Measurements from ENCODE around the gene EHHADH. TPM values are rescaled to one million over a fixed set of nuclear protein-coding genes. Genes with fewer than 3 reads are reported as not detected.

The EHHADH gene
- total and polyA plus RNA-seq, 2 of the 13 experiments (the other 11 are each of a cell fraction or from before 2014, with no cell fraction given), result 14.5 to 38.9 TPM

GRCh38 chr3:185280572-185281365 lies 26.9 kb upstream of the EHHADH start (continued):
- TF ChIP-seq, protein P1, sequence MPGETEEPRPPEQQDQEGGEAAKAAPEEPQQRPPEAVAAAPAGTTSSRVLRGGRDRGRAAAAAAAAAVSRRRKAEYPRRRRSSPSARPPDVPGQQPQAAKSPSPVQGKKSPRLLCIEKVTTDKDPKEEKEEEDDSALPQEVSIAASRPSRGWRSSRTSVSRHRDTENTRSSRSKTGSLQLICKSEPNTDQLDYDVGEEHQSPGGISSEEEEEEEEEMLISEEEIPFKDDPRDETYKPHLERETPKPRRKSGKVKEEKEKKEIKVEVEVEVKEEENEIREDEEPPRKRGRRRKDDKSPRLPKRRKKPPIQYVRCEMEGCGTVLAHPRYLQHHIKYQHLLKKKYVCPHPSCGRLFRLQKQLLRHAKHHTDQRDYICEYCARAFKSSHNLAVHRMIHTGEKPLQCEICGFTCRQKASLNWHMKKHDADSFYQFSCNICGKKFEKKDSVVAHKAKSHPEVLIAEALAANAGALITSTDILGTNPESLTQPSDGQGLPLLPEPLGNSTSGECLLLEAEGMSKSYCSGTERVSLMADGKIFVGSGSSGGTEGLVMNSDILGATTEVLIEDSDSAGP (CRISPR knock-in tag; IDR thresholded peaks at IDR 0.05; ENCODE audit: borderline replicate concordance), result no peak
- TF ChIP-seq RAD21 (CRISPR knock-in tag; IDR thresholded peaks at IDR 0.05), result 0 out of 2 replicates have a peak, but pooled peaks have one; percentile 18
- TF ChIP-seq DMAP1 (CRISPR knock-in tag; IDR thresholded peaks at IDR 0.05), result no peak
- TF ChIP-seq, protein P2, sequence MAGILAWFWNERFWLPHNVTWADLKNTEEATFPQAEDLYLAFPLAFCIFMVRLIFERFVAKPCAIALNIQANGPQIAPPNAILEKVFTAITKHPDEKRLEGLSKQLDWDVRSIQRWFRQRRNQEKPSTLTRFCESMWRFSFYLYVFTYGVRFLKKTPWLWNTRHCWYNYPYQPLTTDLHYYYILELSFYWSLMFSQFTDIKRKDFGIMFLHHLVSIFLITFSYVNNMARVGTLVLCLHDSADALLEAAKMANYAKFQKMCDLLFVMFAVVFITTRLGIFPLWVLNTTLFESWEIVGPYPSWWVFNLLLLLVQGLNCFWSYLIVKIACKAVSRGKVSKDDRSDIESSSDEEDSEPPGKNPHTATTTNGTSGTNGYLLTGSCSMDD (CRISPR knock-in tag; IDR thresholded peaks at IDR 0.05), result no peak
- TF ChIP-seq ZFP36L2 (CRISPR knock-in tag; IDR thresholded peaks at IDR 0.05), result no peak
- TF ChIP-seq, protein P3, sequence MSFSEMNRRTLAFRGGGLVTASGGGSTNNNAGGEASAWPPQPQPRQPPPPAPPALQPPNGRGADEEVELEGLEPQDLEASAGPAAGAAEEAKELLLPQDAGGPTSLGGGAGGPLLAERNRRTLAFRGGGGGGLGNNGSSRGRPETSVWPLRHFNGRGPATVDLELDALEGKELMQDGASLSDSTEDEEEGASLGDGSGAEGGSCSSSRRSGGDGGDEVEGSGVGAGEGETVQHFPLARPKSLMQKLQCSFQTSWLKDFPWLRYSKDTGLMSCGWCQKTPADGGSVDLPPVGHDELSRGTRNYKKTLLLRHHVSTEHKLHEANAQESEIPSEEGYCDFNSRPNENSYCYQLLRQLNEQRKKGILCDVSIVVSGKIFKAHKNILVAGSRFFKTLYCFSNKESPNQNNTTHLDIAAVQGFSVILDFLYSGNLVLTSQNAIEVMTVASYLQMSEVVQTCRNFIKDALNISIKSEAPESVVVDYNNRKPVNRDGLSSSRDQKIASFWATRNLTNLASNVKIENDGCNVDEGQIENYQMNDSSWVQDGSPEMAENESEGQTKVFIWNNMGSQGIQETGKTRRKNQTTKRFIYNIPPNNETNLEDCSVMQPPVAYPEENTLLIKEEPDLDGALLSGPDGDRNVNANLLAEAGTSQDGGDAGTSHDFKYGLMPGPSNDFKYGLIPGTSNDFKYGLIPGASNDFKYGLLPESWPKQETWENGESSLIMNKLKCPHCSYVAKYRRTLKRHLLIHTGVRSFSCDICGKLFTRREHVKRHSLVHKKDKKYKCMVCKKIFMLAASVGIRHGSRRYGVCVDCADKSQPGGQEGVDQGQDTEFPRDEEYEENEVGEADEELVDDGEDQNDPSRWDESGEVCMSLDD (CRISPR knock-in tag; IDR thresholded peaks at IDR 0.05; ENCODE audit: borderline replicate concordance), result no peak
- no peak for TF ChIP-seq CCDC6 (CRISPR knock-in tag; IDR thresholded peaks at IDR 0.05)
